Stimulated activated CD8-positive, alpha-beta memory T cell treated with anti-CD3 and anti-CD28 coated beads, Interleukin-12 subunit alpha, Interleukin-12 subunit beta, amount 100 ng/mL, for 24 hours (primary cell): ENCODE data around the gene JADE1.

Source experiments
- DNase-seq: peaks from one replicate; pipeline ENCODE4 v3.0.0-alpha.2; 2020; ENCODE audit errors: extremely low read depth

The JADE1 gene

GRCh38 chr4:128844931-128845330, 35.4 kb downstream of the JADE1 start:
- no peak for DNase-seq

GRCh38 chr4:128846063-128846462, 36.6 kb downstream of the JADE1 start:
- DNase-seq, result no peak

GRCh38 chr4:128847082-128847724, 37.7 kb downstream of the JADE1 start:
- DNase-seq, result no peak

- DNase-seq, result no peak
Measured at GRCh38 chr4:128848461-128848860, 39.0 kb downstream of the JADE1 start.

- DNase-seq, result no peak
Measured at GRCh38 chr4:128850252-128850651, 40.8 kb downstream of the JADE1 start.

- DNase-seq, result no peak
Measured at GRCh38 chr4:128853741-128854140, 44.2 kb downstream of the JADE1 start.

GRCh38 chr4:128854433-128854832, 44.9 kb downstream of the JADE1 start:
- no peak for DNase-seq

GRCh38 chr4:128855621-128856020, 46.1 kb downstream of the JADE1 start:
- DNase-seq, result no peak

- DNase-seq, result no peak
Measured at GRCh38 chr4:128856246-128856645, 46.7 kb downstream of the JADE1 start.

GRCh38 chr4:128858879-128859671, 49.6 kb downstream of the JADE1 start:
- DNase-seq, result no peak

- DNase-seq, result no peak
Measured at GRCh38 chr4:128859887-128860677, 50.6 kb downstream of the JADE1 start.

GRCh38 chr4:128861856-128862518, 52.5 kb downstream of the JADE1 start:
- no peak for DNase-seq

- peak; percentile 14 for DNase-seq
Measured at GRCh38 chr4:128862608-128863311, 53.3 kb downstream of the JADE1 start.

GRCh38 chr4:128863312-128864075, 54.0 kb downstream of the JADE1 start:
- peak; percentile 20 for DNase-seq

GRCh38 chr4:128865132-128865531, 55.6 kb downstream of the JADE1 start:
- no peak for DNase-seq

GRCh38 chr4:128866269-128866668, 56.8 kb downstream of the JADE1 start:
- DNase-seq, result no peak

- no peak for DNase-seq
Measured at GRCh38 chr4:128866691-128867090, 57.2 kb downstream of the JADE1 start.

- no peak for DNase-seq
Measured at GRCh38 chr4:128868758-128869157, 59.3 kb downstream of the JADE1 start.

- DNase-seq, result no peak
Measured at GRCh38 chr4:128869776-128870509, 60.4 kb downstream of the JADE1 start.

- DNase-seq, result no peak
Measured at GRCh38 chr4:128871948-128872347, 62.4 kb downstream of the JADE1 start.
